Activated T-cell treated with anti-CD3 and anti-CD28 coated beads for 1 hour (primary cell): ENCODE results near the gene AAGAB.
"Not testable (repeated sequence)": the region's sequence is repeated elsewhere in the genome, so short reads cannot be mapped to it uniquely, and the experiment has no call there.

Experiments used
- DNase-seq: peaks from one replicate; pipeline ENCODE4 v3.0.0-alpha.2; 2020; ENCODE audit warnings: low read depth

The AAGAB gene

DNA sequence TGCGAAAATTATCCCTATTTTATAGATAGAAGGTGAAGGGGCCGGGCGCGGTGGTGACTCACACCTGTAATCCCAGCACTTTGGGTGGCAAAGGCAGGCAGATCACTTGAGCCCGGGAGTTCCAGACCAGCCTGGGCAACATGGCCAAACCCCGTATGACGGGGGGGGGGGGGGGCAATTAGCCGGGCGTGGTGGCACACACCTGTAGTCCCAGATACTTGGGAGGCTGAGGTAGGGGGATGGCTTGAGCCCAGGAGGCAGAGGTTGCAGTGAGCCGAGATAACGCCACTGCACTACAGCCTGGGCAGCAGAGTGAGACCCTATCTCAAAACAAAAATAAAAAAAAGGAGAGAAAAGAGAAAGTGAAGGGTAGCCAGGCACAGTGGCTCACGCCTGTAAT lies 1.4 kb downstream of the AAGAB start:
- no peak for DNase-seq

DNA sequence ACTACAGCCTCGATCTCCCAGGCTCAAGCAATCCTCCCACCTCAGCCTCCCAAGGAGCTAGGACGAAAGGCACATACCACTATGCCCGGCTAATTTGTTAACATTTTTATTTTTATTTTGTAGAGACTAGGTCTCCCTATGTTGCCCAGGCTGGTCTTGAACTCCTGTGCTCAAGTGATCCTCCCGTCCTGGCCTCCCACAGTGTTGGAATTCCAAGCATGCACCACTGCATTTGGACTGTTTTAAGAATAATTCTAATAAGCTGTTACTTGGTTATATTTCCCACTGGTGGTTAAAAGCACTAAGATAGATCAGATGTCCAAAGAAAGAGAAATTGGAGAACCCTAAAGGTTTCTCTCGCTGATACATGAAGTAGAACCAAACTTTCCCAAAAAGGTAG lies 3.1 kb downstream of the AAGAB start:
- DNase-seq, result no peak

DNA sequence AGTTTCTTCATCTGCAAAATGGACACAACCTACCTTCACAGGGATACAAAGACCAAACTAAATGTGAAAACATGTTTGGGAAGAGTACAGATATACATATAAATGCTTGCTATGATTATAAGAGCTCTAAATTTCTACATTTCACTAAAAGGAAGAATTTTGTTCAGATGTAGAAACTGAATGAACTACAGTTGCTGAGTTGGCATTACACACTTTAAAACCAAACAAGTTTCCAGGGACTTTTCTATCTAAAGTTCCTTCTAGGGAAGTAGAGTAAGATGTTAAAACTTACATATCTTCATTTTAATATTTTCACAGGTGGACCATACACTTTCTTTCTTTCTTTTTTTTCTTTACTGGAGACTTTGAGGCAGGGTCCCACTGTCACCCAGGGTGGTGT lies 4.6 kb downstream of the AAGAB start:
- no peak for DNase-seq

GRCh38 chr15:67248011-67248505 lies 6.4 kb downstream of the AAGAB start:
- no peak for DNase-seq

- not testable (repeated sequence) for DNase-seq
Observed at GRCh38 chr15:67246606-67247005, 7.9 kb downstream of the AAGAB start.

DNA sequence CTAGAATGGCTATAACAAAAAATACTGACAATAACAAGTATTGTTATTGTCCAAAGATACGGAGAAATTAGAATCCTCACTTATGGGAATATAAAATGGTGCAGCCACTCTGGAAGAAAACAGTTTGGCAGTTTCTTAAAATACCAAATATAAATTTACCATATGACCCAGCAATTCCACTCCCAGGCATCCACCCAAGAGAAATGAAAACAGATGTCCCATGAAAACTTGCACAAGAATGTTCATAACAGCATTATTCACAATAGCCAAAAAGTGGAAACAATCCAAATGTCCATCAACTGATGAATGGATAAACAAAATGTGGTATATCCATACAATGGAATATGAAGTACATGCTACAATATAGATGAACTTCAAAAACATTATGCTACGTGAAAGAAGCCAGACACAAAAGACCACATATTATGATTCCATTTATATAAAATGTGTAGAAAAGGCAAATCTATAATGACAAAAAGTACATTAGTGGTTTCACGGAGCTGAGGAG lies 9.4 kb downstream of the AAGAB start:
- no peak for DNase-seq

GRCh38 chr15:67242708-67243111 lies 11.8 kb downstream of the AAGAB start:
- DNase-seq, result no peak

DNA sequence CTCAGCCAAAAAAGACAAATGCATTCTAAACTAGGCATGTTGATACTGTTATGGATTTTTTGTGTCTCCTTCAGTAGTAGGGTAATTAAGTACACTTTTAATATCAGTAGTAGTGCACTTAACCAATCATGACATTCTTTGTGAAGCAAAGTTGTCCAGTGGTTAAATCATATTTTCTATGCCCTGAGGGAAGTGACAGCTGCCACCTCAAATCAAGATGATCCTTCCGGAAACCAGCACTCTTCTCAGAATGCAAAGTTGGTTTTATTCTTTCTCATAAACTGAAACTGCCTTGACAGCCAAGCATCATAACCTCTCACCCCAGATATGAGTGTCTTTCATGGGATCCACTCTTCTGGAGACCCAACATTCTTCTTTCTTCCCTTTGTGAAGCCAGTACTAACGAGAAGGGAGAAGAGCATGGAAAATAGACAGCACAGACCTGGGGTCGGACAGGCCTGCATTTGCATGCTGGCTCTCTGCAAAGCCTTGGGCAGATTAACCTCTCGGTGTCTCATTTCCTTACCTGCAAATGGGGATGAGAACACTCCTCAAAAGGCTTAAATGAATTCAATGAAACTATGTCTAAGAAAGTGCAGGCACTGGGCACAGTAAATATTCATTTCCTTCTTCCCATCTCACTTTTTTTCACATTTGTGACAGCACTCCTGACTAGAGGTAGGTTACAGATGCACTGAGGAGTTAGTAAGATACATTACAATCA lies 13.2 kb downstream of the AAGAB start:
- DNase-seq, result no peak

DNA sequence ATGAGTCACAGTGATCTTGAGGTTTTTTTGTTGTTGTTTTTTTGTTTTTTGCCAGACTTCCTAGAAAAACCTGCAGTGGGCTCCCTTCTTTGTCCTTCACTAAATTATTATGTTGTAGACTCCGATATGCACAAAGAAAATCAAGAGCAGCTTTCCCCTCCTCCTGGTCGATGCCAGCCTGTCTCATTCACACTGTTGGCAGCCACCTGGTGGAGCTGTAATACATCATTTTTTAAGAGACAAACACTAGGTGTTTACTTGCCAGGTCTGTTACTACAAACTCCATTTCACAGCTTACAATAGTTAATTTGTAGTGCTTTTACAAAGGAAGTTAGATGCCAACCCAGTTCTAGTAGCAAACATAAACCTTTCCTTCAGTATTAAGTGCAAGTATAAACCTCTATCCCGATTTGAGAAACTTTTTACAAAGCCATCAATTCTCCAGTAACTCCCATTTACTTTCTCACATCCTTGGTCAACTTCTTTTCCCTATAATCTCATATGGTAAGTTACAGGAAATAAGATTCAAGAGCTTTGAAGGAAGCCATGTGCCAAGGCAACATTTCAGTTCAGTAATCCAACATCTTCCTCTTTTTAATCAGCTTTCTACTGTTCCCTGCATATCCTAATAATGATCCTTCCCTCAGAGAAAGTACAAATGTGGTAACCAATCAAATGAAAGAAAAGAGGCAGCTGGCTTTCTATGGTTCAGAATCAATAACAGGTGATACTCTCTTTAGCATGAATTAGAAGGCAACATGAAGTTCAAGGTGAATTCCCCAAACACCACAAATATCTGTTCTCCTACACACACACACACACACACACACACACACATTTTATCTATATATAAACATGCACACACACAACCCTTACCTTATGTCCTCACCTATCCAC lies 14.0 kb downstream of the AAGAB start:
- peak; percentile 5 for DNase-seq

DNA sequence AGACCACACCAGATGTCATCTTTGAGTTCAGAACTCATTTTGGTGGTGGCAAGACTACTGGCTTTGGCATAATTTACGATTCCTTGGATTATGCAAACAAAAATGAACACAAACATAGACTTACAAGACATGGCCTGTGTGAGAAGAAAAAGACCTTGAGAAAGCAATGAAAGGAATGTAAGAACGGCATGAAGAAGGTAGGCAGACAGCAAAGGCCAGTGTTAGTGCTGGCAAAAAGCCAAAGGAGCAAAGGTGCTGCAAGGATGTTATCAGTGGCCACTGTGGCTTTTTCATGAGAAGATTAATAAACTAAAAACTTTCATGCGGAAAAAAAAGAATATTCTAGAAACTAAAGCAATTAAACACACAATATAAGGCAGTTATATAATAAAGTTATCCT lies 21.9 kb downstream of the AAGAB start:
- DNase-seq, result no peak

DNA sequence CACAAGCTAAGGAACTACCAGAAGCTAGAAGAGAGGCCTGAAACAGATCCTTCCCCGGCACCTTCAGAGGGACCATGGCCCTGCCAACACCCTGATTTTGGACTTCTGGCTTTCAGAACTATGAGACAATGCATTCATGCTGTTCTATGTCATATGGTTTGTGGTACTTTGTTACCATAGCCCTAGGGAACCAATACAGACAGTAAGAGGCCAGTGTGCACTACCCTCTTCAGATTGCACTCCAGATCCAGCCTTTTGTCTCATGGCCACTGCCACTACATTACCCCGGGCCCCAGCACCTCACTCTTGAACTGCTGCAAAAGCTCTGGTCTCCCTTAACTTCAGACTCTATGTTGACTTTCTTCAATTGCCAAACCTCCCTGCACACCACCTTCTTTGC lies 24.0 kb downstream of the AAGAB start:
- DNase-seq, result no peak

GRCh38 chr15:67228286-67228685 lies 26.2 kb downstream of the AAGAB start:
- DNase-seq, result no peak

DNA sequence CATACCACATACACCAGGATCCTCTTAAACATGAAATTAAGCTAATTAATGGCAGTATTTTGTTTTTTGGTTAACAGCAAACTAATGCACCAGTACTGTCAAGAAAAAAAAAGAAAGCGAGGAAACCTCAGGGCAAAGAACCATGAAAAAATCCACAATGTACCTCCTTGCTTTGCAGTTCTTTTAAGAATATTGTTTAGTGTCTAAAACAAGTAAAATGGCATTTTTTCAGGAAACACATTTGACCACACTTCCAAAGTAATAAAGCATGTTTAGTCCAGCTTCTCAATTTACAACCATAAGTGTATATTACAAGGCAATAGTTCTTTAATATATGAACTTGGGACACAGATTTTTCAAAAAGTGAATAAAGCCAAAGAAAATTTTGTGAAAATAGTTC lies 26.6 kb downstream of the AAGAB start:
- DNase-seq, result no peak

GRCh38 chr15:67227431-67227830 lies 27.0 kb downstream of the AAGAB start:
- no peak for DNase-seq

- no peak for DNase-seq
Observed at GRCh38 chr15:67225336-67225735, 29.1 kb downstream of the AAGAB start.

DNA sequence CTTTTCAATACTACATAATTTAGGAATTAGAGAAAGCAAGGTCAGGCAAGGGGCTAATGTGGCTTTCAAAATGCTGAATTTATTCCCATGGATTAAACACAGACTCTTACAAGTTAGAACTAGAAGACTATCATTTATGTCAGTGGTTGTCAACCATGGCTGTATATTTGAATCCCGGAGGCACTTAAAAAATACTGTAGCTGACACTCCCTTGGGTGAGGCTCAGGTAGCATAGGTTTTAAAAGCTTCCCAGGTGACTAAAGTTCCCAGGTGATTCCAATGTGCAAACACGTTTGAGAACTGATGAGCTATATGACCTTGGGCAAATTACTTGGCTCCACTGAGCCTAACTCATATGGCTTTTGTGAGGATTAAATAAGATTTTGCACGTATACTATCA lies 29.6 kb downstream of the AAGAB start:
- no peak for DNase-seq

- no peak for DNase-seq
Observed at GRCh38 chr15:67219288-67219687, 35.2 kb downstream of the AAGAB start.

GRCh38 chr15:67218428-67218827 lies 36.0 kb downstream of the AAGAB start:
- no peak for DNase-seq

DNA sequence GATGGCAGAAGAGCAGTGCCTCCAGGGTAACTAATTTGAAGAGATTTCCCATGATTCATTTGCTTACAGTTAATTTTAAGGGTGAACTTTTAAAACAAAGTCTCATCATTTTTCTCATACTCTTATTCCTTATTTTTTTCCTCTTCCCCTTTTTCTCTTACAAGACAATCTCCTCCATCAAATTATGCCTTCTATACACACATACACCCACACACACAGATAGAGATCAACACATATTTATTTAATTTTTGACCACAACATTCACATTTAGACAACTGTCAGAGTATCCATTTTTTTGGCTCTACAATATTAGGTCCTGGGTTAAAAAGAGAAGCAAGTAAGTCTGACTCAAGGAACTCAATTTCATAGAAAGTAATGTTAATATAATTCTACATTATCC lies 37.6 kb downstream of the AAGAB start:
- DNase-seq, result no peak

DNA sequence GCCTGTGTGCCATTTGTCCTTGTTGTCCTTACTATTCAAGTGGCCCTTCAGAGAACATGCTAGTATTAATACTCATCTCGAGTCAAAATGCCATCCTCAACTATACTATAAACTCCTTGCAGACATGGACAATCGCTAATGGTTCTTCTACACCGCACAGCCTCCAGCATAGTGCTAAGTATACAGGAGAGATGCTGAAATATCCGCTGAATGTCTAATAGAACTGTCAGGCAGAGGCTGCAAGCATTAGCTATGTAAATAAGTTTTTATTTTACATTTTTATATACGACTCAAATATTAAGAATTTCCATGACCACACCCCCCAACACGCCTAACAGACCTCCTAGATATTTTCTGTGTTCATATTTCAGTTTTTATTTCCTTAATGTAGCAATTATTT lies 39.4 kb downstream of the AAGAB start:
- no peak for DNase-seq

- no peak for DNase-seq
Observed at GRCh38 chr15:67212684-67213367, 41.6 kb downstream of the AAGAB start.

DNA sequence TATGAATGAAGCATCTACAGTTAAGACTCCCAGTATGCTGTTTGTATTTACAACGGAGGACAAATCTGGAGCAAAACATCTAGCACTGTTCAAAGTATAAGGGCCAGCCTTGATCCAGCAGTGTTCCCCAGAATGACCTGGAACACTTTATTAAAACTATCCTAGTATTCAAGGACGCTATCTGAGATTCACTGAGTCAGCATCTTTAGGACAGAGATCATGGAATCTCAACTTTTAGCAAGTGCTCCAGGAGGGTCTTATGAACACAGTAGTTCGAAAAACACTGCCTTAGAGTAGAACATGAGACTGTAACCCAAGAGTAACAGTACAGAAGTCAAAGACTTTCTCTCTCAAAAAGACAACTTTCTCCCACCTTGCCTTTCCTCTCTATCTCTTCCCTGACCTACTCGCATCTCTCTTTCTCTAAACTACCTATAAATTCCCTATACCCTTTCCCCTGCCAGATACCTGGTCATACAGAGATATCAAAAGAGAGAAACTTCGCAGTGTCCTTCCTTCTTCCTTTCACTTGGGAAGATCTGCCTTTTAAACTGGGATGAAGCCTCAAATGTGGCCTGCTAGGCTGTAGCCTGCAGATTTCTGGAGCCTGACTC lies 43.8 kb downstream of the AAGAB start:
- no peak for DNase-seq
